Measurements from ENCODE around the gene KIAA1671.

KIAA1671 gene

GRCh38 chr22:25048071-25048470, 95.6 kb downstream of the KIAA1671 start:
- no peak for DNase-seq (ENCODE audit: low read depth)
- no peak for TF ChIP-seq CTCF (IDR thresholded peaks at IDR 0.05; ENCODE audit: low read length, missing control alignments)
- H3K4me3 ChIP-seq (replicated peaks; ENCODE audit: low read depth, low read length), result no peak overlapping the region

DNA sequence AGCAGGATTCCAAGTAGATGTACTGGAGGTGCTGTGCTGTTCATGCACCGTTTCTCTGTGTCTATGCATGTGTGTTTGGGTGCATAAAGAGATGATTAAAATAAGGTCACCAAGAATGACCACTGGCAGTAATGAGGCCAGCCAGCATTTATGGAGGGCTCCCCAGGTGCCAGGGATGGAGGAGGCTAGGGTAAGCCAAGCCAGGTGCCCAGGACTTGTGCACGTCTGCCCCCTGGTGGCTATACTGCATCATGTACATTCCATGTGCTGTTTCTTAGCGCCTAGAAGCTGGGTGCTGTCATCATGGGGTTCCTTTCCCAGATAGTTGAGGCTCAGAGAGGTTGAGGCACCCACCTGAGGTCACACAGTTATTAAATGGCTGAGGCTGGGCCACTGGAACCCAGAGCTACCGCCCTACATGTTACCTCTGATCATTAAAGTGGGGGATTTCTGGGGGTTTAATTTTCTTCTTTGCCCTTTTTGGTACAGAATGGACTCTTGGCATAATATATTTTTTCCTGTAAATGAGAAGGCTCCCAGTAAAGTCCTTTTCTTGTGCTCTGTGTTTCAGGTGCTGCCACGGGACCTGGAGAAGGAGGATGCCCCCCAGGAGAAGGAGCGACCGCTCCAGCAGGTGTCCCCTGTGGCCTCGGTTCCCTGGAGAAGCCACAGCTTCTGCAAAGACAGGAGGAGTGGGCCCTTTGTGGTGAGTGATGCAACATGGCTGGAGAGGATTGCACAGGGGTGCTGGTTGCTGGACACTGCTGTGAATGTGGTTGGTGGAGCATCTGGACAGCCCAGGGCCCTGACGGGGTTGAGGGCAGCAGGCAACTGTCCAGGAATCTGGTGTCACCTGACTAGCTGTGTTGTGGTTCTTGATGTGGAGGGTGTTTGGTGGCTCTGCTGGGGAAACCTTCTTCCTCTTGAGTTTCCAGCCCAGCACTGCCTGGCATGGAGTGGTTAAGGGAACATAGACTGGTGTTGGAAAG, 96.4 kb downstream of the KIAA1671 start:
- TF ChIP-seq CTCF (IDR thresholded peaks at IDR 0.05; ENCODE audit: low read length, missing control alignments), result peak; percentile 86
- peak; percentile 73 for DNase-seq (ENCODE audit: low read depth)
- no peak overlapping the region for H3K4me3 ChIP-seq (replicated peaks; ENCODE audit: low read depth, low read length)

DNA sequence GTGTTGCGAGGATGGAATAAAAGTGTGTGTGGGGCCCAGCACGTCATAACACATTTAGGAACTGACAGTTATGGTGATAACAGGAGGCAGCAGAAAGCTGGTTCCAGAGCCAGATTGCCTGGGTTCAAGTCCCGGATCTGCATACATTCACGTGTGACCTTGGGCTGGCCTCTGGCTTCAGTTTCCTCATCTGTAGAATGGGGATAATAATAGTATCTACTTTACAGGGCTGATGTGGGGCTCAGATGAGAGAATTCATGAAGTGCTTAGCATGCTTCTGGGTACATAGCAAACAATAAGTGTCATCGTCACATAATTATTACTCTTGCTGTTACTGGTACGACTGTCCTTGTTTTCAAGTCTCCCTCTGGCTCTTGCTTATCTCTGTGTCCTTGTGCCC, 97.3 kb downstream of the KIAA1671 start:
- no peak overlapping the region for H3K4me3 ChIP-seq (replicated peaks; ENCODE audit: low read depth, low read length)
- TF ChIP-seq CTCF (IDR thresholded peaks at IDR 0.05; ENCODE audit: low read length, missing control alignments), result no peak
- DNase-seq (ENCODE audit: low read depth), result no peak

DNA sequence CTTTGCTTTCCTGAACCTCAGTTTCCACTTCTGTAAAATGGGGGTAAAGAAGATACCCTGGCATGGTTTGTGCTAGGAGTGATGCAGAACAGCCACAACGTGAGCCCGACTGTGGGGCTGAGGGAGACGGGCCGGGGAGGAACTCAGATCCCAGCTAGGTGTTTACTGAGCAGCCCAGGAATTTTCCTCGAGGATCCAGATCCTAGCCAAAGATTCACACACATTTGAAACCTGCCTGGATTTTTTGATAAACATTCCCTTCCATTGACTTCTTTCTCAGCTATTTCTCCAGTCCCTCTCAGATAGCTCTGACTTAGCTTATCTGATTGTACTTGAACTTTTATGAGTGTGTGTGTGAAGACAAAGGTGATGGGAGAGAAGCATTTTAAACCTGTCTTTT, 98.0 kb downstream of the KIAA1671 start:
- DNase-seq (ENCODE audit: low read depth), result no peak
- TF ChIP-seq CTCF (IDR thresholded peaks at IDR 0.05; ENCODE audit: low read length, missing control alignments), result no peak
- H3K4me3 ChIP-seq (replicated peaks; ENCODE audit: low read depth, low read length), result no peak overlapping the region

GRCh38 chr22:25051073-25051472, 98.6 kb downstream of the KIAA1671 start:
- peak; percentile 48 for TF ChIP-seq CTCF (IDR thresholded peaks at IDR 0.05; ENCODE audit: low read length, missing control alignments)
- no peak for DNase-seq (ENCODE audit: low read depth)

GRCh38 chr22:25051983-25052710, 99.6 kb downstream of the KIAA1671 start:
- DNase-seq (ENCODE audit: low read depth), result no peak
- TF ChIP-seq CTCF (IDR thresholded peaks at IDR 0.05; ENCODE audit: low read length, missing control alignments), result no peak
- H3K4me3 ChIP-seq (replicated peaks; ENCODE audit: low read depth, low read length), result no peak overlapping the region

More at GRCh38 chr22:25051073-25051472, 98.6 kb downstream of the KIAA1671 start:
- no peak overlapping the region for H3K4me3 ChIP-seq (replicated peaks; ENCODE audit: low read depth, low read length)
